Peyer's patch (tissue), 4 donors: ENCODE results near the gene STRN4. TPM values are rescaled to one million over a fixed set of nuclear protein-coding genes. Genes with fewer than 3 reads are reported as not detected.
A peak's percentile ranks its signal among the peaks of the same experiment; 100 is the strongest.
"Not testable (repeated sequence)": the region's sequence is repeated elsewhere in the genome, so short reads cannot be mapped to it uniquely, and the experiment has no call there.

ENCODE experiments used
- DNase-seq, 3 donors: peaks; one replicate each; pipeline ENCODE4 v3.0.0-alpha.2; 2017 to 2019
- H3K27ac ChIP-seq, 4 donors: fragments of 200-600 bp; sonication (generic); one replicate each; pipeline ENCODE4 v1.5.1; 2016 to 2019
- H3K27me3 ChIP-seq, 2 donors: fragments of 200-600 bp; sonication (generic); one replicate each; pipeline ENCODE4 v1.5.1; 2019
- H3K36me3 ChIP-seq, 3 donors: fragments of 200-600 bp; sonication (generic); one replicate each; pipeline ENCODE4 v1.5.1; 2016 to 2019
- H3K4me1 ChIP-seq, 4 donors: fragments of 200-600 bp; sonication (generic); one replicate each; pipeline ENCODE4 v1.5.1; 2016 to 2019
- H3K4me3 ChIP-seq, 4 donors: fragments of 200-600 bp; sonication (generic); 1 replicate in 3 of 4; 2 replicates in 1 of 4; pipeline ENCODE4 v1.5.1; 2016 to 2019; ENCODE audit warnings: mild to moderate bottlenecking in 1 of 4
- H3K9me3 ChIP-seq, 4 donors: fragments of 200-600 bp; sonication (generic); one replicate each; pipeline ENCODE4 v1.5.1; 2016 to 2019; ENCODE audit warnings: mild to moderate bottlenecking in 1 of 4
- CTCF ChIP-seq, 6 experiments: fragments of 450-650 bp in 4 of 6; fragments of 200-600 bp in 2 of 6; sonication (generic) in 1 of 6; IDR thresholded peaks; one replicate each; pipeline ENCODE4 v1.5.1; 2017 to 2019; ENCODE audit warnings: antibody characterized with exemption in 6 of 6, mild to moderate bottlenecking in 3 of 6, moderate library complexity in 1 of 6
- POLR2A ChIP-seq, 2 donors: fragments of 450-650 bp; IDR thresholded peaks; one replicate each; pipeline ENCODE4 v1.5.1; 2017; ENCODE audit warnings: antibody characterized with exemption in 2 of 2, mild to moderate bottlenecking in 2 of 2, moderate library complexity in 2 of 2
- total RNA-seq, 4 donors: library from RNA; depleted of rRNA; stranded (reverse); fragments of >200 nt; gene quantifications; one replicate each; pipeline ENCODE4 v1.1.0, GENCODE V29; 2016

The STRN4 gene
- total RNA-seq, 4 donors from 2014 or later, result 80.9 to 146 (median 116) TPM

GRCh38 chr19:46766569-46767317 lies 20.5 kb upstream of the STRN4 start:
- no peak overlapping the region for H3K27ac ChIP-seq
- TF ChIP-seq CTCF (IDR thresholded peaks at IDR 0.05) (peak; percentile 55 to 68 (median 62)), POLR2A (IDR thresholded peaks at IDR 0.05) (no peak)
- DNase-seq, result peak in 2 of 3 donors; percentile 56 to 78

GRCh38 chr19:46764817-46765291 lies 18.6 kb upstream of the STRN4 start:
- H3K27me3 ChIP-seq, result no peaks in the 10 kb centered on the region
- DNase-seq, result peak in 2 of 3 donors; percentile 77 to 83
- H3K27ac ChIP-seq, result peak overlapping the region in 3 of 4 donors; percentile 56 to 94 (median 83)
- no peak overlapping the region for H3K4me3 ChIP-seq
- H3K9me3 ChIP-seq, result no peaks in the 10 kb centered on the region
- H3K4me1 ChIP-seq, result peaks cover 0 to 5% (median 0%) of the 10 kb centered on the region in 4 donors
- no peaks in the 10 kb centered on the region for H3K36me3 ChIP-seq
- TF ChIP-seq CTCF (IDR thresholded peaks at IDR 0.05) (no peak), POLR2A (IDR thresholded peaks at IDR 0.05) (no peak)

More at GRCh38 chr19:46766569-46767317, 20.5 kb upstream of the STRN4 start:
- no peaks in the 10 kb centered on the region for H3K36me3 ChIP-seq
- no peak overlapping the region for H3K4me3 ChIP-seq
- no peaks in the 10 kb centered on the region for H3K9me3 ChIP-seq
- no peaks in the 10 kb centered on the region for H3K27me3 ChIP-seq
- peaks cover 0 to 5% (median 0%) of the 10 kb centered on the region in 4 donors for H3K4me1 ChIP-seq

DNA sequence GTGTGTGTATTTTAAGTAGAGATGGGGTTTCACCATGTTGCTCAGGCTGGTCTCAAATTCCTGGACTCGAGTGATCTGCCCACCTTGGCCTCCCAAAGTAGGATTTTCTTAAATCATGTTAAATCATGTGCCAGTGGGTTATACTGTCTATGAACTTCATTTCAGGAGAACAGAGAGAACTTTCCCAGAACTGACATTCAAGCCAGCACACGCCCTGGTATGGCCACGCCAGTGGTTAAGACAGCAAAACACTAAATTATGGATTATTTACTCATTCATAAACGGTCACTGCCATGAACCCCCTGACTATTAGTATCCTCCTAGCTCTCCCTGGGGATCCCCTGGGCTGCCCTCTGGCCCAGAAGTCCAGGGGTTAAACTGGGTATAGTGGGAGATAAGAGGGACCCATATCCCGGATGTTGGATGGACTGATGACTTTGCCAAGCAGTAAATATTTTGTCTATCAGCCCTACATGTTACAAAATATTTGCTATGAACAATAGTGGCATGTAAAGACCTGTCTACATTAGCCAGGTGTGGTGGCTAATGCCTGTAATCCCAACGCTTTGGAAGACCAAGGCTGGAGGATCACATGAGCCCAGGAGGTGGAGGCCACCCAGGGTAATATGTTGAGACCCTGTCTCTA lies 16.1 kb upstream of the STRN4 start:
- Histone ChIP-seq H3K4me1 (peaks cover 0 to 5% (median 0%) of the 10 kb centered on the region in 4 donors), H3K27me3 (no peaks in the 10 kb centered on the region), H3K27ac (no peak overlapping the region), H3K9me3 (no peaks in the 10 kb centered on the region), H3K36me3 (no peaks in the 10 kb centered on the region), H3K4me3 (no peak overlapping the region)
- TF ChIP-seq POLR2A (IDR thresholded peaks at IDR 0.05), result no peak
- TF ChIP-seq CTCF (IDR thresholded peaks at IDR 0.05), result no peak
- DNase-seq, result no peak

- Histone ChIP-seq H3K36me3 (peaks cover 0 to 4% (median 0%) of the 10 kb centered on the region in 3 donors), H3K9me3 (no peaks in the 10 kb centered on the region), H3K27me3 (no peaks in the 10 kb centered on the region), H3K4me1 (peaks cover 0 to 5% (median 0%) of the 10 kb centered on the region in 4 donors), H3K27ac (no peak overlapping the region), H3K4me3 (no peak overlapping the region)
- TF ChIP-seq POLR2A (IDR thresholded peaks at IDR 0.05), result no peak
- TF ChIP-seq CTCF (IDR thresholded peaks at IDR 0.05), result no peak
- no peak for DNase-seq
Measured at GRCh38 chr19:46761418-46761831, 15.2 kb upstream of the STRN4 start.

GRCh38 chr19:46760897-46761296 lies 14.6 kb upstream of the STRN4 start:
- not testable (repeated sequence) for H3K4me1 ChIP-seq, H3K9me3 ChIP-seq, H3K36me3 ChIP-seq, DNase-seq, H3K27me3 ChIP-seq, H3K4me3 ChIP-seq
- H3K27ac ChIP-seq, result peak overlapping the region in 1 of 4 donors; percentile 12

DNA sequence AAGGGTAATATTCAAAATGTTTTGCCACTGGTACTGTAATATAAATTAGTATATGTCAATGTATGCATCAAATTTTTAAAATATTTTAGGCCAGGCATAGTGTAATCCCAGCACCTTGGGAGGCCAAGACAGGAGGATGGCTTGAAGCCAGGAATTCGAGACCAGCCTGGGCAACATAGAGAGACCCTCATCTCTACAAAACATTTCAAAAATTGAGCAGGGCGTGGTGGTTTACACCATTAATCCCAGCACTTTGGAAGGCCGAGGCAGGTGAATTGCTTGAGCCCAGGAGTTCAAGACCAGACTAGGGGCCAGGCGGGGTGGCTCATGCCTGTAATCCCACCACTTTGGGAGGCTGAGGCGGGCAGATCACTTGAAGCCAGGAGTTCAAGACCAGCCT lies 14.1 kb upstream of the STRN4 start:
- no peak for DNase-seq
- H3K36me3 ChIP-seq, result peaks cover 0 to 14% (median 0%) of the 10 kb centered on the region in 3 donors
- peaks cover 0 to 8% (median 0%) of the 10 kb centered on the region in 4 donors for H3K4me1 ChIP-seq
- H3K9me3 ChIP-seq, result no peaks in the 10 kb centered on the region
- H3K27me3 ChIP-seq, result no peaks in the 10 kb centered on the region
- no peak overlapping the region for H3K4me3 ChIP-seq
- TF ChIP-seq CTCF (IDR thresholded peaks at IDR 0.05) (no peak), POLR2A (IDR thresholded peaks at IDR 0.05) (no peak)
- peak overlapping the region in 1 of 4 donors; percentile 12 for H3K27ac ChIP-seq
